ENCODE data around the gene HOXA7. TPM values are rescaled to one million over a fixed set of nuclear protein-coding genes. Genes with fewer than 3 reads are reported as not detected.

HOXA7 gene
- total RNA-seq, 1 experiment from 2014 or later: 2.6 TPM

GRCh38 chr7:27124902-27125689 lies 31.4 kb downstream of the HOXA7 start:
- Histone ChIP-seq H3K4me3 (ENCODE audit: low read length) (no peak overlapping the region), H3K79me2 (ENCODE audit: low read length) (peaks cover 26% of the 10 kb centered on the region), H3K27ac (ENCODE audit: low read length) (no peak overlapping the region), H3K9ac (ENCODE audit: low read length) (no peak overlapping the region), H3K4me1 (ENCODE audit: insufficient read depth, low read length) (0 out of 2 replicates have a peak, but pooled peaks cover 10% of the 10 kb centered on the region), H3K4me2 (ENCODE audit: low read length) (no peak overlapping the region), H2AFZ (ENCODE audit: low read length) (no peak overlapping the region), H3K9me3 (ENCODE audit: low read length) (no peaks in the 10 kb centered on the region), H3K9me2 (replicated peaks; ENCODE audit: low read length) (no peaks in the 10 kb centered on the region), H3K36me3 (ENCODE audit: low read depth, low read length) (no peaks in the 10 kb centered on the region), H3K27me3 (ENCODE audit: low read length) (no peaks in the 10 kb centered on the region), H4K20me1 (ENCODE audit: low read length) (no peaks in the 10 kb centered on the region), H3F3A (ENCODE audit: low read length, unreplicated experiment) (no peaks in the 10 kb centered on the region)
- no peak for DNase-seq
- TF ChIP-seq EZH2phosphoT487 (IDR thresholded peaks at IDR 0.05; ENCODE audit: borderline replicate concordance, low read length) (no peak), EZH2 (IDR thresholded peaks at IDR 0.05; ENCODE audit: low read length, unreplicated experiment) (no peak), CTCF (conservative IDR thresholded peaks at IDR 0.05; ENCODE audit: low read depth, low read length) (no peak)
- ChIA-PET CTCF (no interaction called here), POLR2A (ENCODE audit: unreplicated experiment) (no interaction called here)
- ATAC-seq: no peak
- intact Hi-C loops (cut with micrococcal nuclease): no loop called here
- no TSS peak for BruUV-seq (replicated peaks)

GRCh38 chr7:27124096-27124901 lies 32.2 kb downstream of the HOXA7 start:
- Histone ChIP-seq H3K79me2 (ENCODE audit: low read length) (peaks cover 20% of the 10 kb centered on the region), H3K9ac (ENCODE audit: low read length) (no peak overlapping the region), H3K4me1 (ENCODE audit: insufficient read depth, low read length) (0 out of 2 replicates have a peak, but pooled peaks cover 4% of the 10 kb centered on the region), H3K4me2 (ENCODE audit: low read length) (no peak overlapping the region), H3K27me3 (ENCODE audit: low read length) (no peaks in the 10 kb centered on the region), H2AFZ (ENCODE audit: low read length) (no peak overlapping the region), H3K9me2 (replicated peaks; ENCODE audit: low read length) (no peaks in the 10 kb centered on the region), H3K36me3 (ENCODE audit: low read depth, low read length) (no peaks in the 10 kb centered on the region), H3K9me3 (ENCODE audit: low read length) (no peaks in the 10 kb centered on the region), H3K4me3 (ENCODE audit: low read length) (no peak overlapping the region), H3F3A (ENCODE audit: low read length, unreplicated experiment) (no peaks in the 10 kb centered on the region), H3K27ac (ENCODE audit: low read length) (no peak overlapping the region), H4K20me1 (ENCODE audit: low read length) (no peaks in the 10 kb centered on the region)
- intact Hi-C loops (cut with micrococcal nuclease): no loop called here
- ChIA-PET CTCF (no interaction called here), POLR2A (ENCODE audit: unreplicated experiment) (no interaction called here)
- no peak for ATAC-seq
- no TSS peak for BruUV-seq (replicated peaks)
- no peak for DNase-seq
- TF ChIP-seq EZH2 (IDR thresholded peaks at IDR 0.05; ENCODE audit: low read length, unreplicated experiment) (no peak), EZH2phosphoT487 (IDR thresholded peaks at IDR 0.05; ENCODE audit: borderline replicate concordance, low read length) (no peak), CTCF (conservative IDR thresholded peaks at IDR 0.05; ENCODE audit: low read depth, low read length) (no peak)

All from PC-3 (cell line).